Activated T-cell treated with anti-CD3 and anti-CD28 coated beads for 4 hours (primary cell): ENCODE data around the gene SIGLEC12.

Experiments
- DNase-seq: peaks from one replicate; pipeline ENCODE4 v3.0.0-alpha.2; 2020

The SIGLEC12 gene

GRCh38 chr19:51501594-51502263 is at the start of gene SIGLEC12:
Gene SIGLEC12, minus strand, starts transcription at chr19:51501800. Its CDS starts 67 bp downstream, at chr19:51501733.
- no peak for DNase-seq

DNA sequence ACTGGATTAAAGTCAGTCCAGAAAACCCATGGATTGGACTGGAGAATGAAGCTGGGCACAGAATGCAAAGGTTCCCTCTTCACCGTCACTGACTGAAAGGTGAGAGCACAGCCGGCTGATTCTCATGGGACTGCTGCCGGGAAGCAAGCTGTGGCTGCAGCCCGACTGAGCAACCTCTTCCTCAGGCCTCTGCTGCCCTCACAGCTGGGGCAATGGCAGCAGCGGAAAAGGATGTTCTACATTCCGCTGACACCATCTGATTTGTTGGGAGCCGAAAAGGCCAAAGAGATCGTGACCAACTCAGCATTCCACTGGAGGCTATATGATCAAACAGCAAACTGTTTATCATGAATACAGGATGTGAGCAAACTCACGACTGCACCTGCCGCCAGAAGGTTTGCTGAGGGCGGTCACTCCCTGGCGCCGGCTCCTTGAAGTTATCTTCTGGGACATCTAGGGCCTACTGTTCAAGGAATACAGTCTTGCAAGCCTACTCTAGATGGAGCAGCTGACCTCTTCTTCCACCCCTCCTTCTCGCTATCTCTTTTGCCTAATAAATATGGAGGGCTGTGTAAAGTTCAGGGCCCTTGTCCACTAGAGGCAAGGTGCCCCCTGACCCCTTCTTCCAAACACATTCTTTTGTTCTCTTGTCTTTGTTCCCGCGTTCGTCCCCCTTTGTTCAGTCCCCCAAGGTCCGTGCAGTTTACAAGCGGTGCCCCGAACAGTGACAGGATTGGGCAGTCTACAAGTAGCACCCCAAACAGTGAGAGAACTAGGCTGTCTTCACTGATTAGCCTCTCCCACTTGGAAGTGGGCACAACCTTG is 49.5 kb upstream of the SIGLEC12 start:
- no peak for DNase-seq

- no peak for DNase-seq
Measured at GRCh38 chr19:51549533-51550324, 48.1 kb upstream of the SIGLEC12 start.

DNA sequence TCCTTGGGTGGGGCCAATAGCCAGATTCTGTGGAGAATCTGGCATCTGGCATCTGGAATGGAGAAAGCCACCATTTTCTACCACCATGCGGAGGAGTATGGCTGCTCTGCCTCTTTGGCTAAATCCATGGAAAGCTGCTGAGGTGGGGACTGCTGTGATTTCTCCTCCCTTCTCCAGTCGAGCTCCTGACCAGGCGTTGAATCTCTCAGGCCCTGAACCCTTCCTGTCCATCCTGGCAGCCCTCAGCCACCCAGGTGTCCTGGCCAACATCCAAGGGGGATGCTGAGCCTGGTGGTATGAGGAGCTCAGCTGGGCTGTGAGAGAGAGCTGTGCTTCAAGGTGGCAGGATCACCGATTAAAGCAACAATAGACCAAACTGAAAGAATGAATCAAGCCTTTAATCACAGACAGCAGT is 47.3 kb upstream of the SIGLEC12 start:
- no peak for DNase-seq

- no peak for DNase-seq
Measured at GRCh38 chr19:51548213-51548651, 46.6 kb upstream of the SIGLEC12 start.

DNA sequence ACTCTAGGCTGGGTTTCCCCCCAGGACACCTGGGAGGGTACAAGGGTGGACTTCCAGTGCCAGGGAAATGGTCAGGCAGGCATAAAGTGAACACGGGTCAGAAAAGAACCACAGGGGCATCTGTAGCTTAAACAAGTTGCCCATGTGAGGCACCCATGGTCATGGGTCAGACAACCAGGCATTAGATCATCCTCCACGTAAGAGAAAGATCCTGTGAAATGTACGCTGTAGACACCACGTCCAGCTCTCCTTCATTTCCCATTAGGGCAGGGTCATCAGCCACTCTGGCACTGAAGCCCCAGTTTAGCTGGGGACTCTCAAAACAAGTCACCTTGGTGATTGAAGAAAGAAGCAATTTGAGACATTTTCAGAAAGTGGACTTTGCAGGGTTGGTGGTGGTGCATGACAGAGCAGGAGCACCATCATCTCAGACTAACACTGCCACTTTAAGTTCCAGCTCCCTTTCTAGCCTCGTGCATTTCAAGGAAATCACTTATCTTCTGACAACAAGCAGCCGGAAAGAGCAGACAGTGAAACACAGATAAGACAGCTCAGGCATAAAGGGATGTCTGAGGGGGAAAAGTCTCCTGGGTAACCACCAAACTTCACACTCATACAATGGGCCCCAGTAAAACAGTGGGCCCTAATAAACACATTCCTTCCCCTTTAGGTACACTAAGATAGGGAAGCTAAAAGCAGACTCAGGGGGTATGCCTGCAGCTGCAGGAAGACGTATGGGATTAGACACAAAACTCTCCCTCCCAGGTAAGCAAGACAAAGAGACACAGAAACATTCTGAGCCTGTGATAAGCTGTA is 46.0 kb upstream of the SIGLEC12 start:
- no peak for DNase-seq

GRCh38 chr19:51546650-51547396 is 45.2 kb upstream of the SIGLEC12 start:
- no peak for DNase-seq

DNA sequence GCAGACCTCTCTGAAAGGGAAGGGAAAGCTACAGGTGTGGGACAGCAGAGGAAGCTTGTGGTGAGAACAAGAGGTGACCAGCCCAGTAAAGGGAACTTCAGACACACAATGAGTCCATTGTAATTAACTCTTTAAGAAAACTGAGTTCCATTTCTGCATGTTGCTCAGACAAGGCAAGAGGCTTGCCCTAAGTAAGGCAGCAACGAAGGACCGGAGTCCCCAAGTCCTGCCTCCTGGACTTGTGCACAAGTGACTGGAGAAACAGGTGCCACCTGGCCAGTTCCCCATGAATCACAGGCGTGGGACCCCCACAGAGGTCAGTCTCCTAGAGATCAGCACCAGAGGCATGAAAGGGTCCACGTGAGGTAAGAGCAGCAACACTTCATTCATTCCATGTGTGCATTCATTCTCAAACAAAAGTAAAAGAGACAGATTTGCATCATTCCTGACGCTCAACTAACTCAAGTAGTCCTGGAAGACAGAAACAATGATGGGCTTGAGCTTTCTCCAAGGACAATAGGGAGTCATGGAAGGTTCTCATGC is 44.6 kb upstream of the SIGLEC12 start:
- DNase-seq: no peak

DNA sequence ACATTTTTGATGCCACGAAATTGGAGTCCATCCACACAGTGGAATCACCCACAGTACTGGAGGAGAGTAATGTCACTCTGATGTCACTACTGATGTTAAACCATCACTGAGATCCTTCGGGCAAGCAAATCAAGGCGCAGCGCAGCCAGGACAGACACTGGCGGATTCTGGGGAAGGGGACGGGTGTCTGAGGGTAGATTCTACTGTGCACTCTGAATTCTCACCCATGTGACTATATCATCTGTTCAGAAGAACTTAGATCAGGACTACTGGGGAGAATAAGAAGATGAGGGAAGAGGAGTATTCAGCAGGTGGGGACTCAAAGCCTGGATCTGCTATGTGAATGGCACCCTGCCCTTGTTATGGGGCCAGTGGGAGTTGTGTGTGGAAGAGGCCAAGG is 42.4 kb upstream of the SIGLEC12 start:
- no peak for DNase-seq

DNA sequence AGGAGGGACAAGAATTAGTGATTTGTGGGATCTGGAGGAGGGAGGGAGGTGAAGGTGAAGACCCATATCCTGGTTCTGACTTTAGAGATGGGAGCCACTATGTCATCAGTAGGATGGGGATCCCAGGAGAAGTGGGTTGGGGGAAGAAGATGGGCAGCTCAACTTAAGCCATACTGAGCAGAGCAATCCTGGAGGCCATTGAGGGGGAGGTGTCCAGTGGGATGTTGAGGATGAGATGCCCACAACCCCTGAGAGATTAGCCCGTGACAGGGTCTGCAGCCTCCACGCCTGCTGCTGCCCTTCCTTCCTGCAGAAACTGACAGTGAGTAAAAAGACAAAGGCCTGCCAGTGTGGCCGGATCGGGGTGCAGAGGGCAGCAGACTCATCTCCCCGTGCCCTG is 41.1 kb upstream of the SIGLEC12 start:
- no peak for DNase-seq

- no peak for DNase-seq
Measured at GRCh38 chr19:51541458-51542357, 40.1 kb upstream of the SIGLEC12 start.

GRCh38 chr19:51539821-51540366 is 38.3 kb upstream of the SIGLEC12 start:
- DNase-seq: no peak

DNA sequence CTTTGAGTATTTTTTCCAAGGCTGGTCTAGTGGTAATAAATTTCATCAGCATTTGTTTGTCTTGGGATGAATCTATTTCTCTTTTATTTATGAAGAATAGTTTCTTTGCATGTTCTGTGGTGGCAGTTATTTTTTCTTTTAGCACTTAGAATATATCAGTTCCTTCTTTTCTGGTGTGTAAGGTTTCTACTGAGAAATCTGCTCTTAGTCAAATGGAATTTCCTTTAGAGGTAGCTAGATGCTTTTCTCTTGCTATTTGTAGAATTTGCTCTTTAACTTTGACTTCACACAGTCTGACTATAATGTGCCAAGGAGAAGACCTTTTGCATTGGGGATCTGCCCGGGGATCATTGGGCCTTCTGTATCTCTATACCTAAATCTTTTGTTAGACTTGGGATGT is 33.9 kb upstream of the SIGLEC12 start:
- DNase-seq: no peak

DNA sequence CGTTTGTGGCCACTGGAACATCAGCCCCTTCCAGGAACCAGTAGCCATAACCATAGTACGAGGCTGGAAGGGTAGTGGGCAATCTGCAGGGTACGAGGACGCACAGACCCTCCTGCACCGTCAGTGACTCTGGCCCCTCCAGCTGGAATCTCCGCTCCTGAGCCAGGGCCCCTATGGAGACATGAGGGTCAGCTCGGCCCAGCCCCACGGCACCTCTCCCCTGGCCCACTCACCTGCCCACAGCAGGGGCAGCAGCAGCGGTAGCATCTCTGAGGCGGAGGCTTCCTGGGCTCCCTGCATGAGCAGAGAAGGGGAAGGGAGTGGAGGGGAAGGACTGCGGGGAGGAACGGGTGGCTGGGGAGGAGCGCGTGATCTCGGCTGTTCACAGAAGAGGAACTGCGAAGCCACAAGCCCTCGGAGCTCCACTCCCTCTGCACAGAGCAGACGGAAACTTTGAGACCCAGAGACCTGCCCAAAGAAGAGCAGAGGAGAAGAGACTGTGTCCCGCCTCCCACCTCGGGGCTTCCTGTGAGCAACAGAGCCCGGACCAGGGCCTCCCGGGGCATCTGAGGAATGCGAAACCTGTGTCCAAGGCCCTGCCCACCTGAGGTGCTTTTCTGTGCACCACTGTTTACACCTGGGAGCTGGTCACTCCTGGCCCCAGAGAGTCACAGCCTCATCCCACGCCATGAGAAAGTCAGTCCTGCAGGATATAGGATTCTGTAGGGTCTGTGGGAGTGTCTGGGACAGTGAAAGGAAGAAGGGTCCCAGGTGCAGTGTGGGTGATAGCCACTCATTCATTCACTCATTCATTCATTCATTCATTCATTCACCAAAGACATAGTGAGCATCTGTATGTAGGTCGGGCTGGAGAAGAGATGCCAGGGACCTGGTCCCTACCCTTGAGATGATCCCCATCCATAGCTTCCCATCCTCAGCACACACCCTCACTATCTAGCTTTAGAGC is 30.0 kb upstream of the SIGLEC12 start, which contains the start of gene SIGLEC6:
TSS of gene SIGLEC6 (minus strand) at position 322 of the 967 bp plus-strand sequence. CDS start at position 300, 22 bp downstream.
- DNase-seq: no peak

GRCh38 chr19:51530616-51531015 is 29.0 kb upstream of the SIGLEC12 start:
- DNase-seq: no peak

DNA sequence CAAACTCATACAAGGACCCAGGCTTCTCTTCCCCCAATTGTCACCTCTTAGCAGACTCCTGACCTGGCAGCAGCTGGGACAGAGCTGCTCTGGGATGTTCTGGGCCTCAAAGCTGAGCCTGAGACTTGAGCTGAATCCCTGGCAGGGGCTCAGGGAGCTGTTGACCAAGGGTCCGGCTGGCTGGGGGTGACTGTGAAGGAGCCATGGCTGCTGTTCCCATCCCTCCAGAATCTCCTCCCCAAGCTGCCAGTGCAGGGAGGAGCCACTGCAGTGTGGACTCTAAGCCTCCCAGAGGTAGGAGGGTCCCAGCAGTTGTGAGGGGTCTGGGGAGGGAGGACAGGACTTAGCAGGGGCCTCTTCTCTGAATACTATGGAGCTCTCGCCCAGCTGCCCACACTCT is 27.7 kb upstream of the SIGLEC12 start:
- no peak for DNase-seq

GRCh38 chr19:51525651-51526050 is 24.1 kb upstream of the SIGLEC12 start:
- DNase-seq: no peak

DNA sequence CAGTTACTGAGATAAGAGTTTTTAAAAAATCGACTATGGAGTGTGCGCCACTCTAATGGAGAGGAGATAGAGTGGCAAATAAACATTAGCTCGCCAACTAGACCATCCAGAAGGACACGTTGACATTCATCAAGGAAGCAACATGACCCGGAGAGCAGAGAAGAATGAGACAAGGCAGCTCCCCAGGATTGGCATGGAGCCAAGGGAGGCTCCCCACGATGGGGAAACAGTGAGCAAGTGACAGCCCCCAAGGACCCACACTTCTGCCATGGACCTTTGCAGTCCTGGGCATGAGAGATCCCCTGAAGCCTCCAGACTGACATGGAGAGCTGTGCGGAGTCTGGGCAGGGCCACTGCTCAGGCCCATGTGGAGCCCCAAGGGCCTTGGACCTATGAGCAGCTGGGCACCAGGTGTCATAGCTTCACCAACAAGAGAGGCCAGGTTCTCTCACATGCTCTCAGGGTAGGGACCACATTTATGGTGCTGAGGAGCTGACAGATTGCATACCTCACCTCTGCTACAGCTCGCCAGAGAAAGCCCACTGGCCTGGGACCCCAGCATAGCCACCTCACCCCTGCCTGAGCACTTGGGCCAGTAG is 23.2 kb upstream of the SIGLEC12 start:
- DNase-seq: no peak
